HepG2 (cell line): ENCODE results near the gene PSENEN. TPM values are rescaled to one million over a fixed set of nuclear protein-coding genes. Genes with fewer than 3 reads are reported as not detected.

ENCODE experiments used
- AGO1 ChIP-seq: fragments of 200-400 bp; formaldehyde crosslinking; IDR thresholded peaks from 2 replicates; pipeline ENCODE4 v1.6.1; 2017; ENCODE audit warnings: mild to moderate bottlenecking, low read depth, low read length, moderate library complexity; ENCODE audit not compliant: poor library complexity, severe bottlenecking
- ELF3 ChIP-seq: IDR thresholded peaks from 2 replicates; pipeline ENCODE4 v1.6.1; 2016; ENCODE audit warnings: missing genetic modification reagents, missing compliant biosample characterization
- FOXK2 ChIP-seq: fragments of 450-650 bp; IDR thresholded peaks from 2 replicates; pipeline ENCODE4 v1.6.1; 2016
- HMG20B ChIP-seq: conservative IDR thresholded peaks from 2 replicates; pipeline ENCODE4 v1.6.1; 2016; ENCODE audit warnings: missing genetic modification reagents, missing compliant biosample characterization
- MXD4 ChIP-seq: IDR thresholded peaks from 2 replicates; pipeline ENCODE4 v1.6.1; 2016; ENCODE audit warnings: mild to moderate bottlenecking, missing biosample characterization, missing genetic modification reagents
- NCOA5 ChIP-seq: sonication (generic); formaldehyde crosslinking; IDR thresholded peaks from 2 replicates; pipeline ENCODE4 v1.4.0; 2020; ENCODE audit warnings: missing genetic modification reagents
- NFKB2 ChIP-seq: sonication (generic); formaldehyde crosslinking; IDR thresholded peaks from 2 replicates; pipeline ENCODE4 v1.4.0; 2020; ENCODE audit warnings: missing genetic modification reagents, borderline replicate concordance
- NKX3-1 ChIP-seq: sonication (generic); formaldehyde crosslinking; IDR thresholded peaks from 2 replicates; pipeline ENCODE4 v1.5.0; 2020; ENCODE audit warnings: missing genetic modification reagents
- RFX3 ChIP-seq: IDR thresholded peaks from 2 replicates; pipeline ENCODE4 v1.6.1; 2016; ENCODE audit warnings: missing biosample characterization, missing genetic modification reagents
- SNRNP70 ChIP-seq: fragments of 200-400 bp; formaldehyde crosslinking; IDR thresholded peaks from 2 replicates; pipeline ENCODE4 v1.6.1; 2017; ENCODE audit warnings: mild to moderate bottlenecking, low read depth, low read length, moderate library complexity
- SP5 ChIP-seq: IDR thresholded peaks from 2 replicates; pipeline ENCODE4 v1.6.1; 2016; ENCODE audit warnings: low read depth, borderline replicate concordance
- TAF1 ChIP-seq: sonication (generic); formaldehyde crosslinking; IDR thresholded peaks from 2 replicates; pipeline ENCODE4 v1.4.0; 2020; ENCODE audit warnings: missing genetic modification reagents
- THAP11 ChIP-seq: IDR thresholded peaks from 2 replicates; pipeline ENCODE4 v1.6.1; 2016; ENCODE audit warnings: missing biosample characterization, missing genetic modification reagents
- ZBTB49 ChIP-seq: sonication (generic); formaldehyde crosslinking; IDR thresholded peaks from 2 replicates; pipeline ENCODE4 v1.4.0; 2020; ENCODE audit warnings: missing genetic modification reagents, borderline replicate concordance
- ZFY ChIP-seq: sonication (generic); formaldehyde crosslinking; IDR thresholded peaks from 2 replicates; pipeline ENCODE4 v1.4.0; 2020; ENCODE audit warnings: missing genetic modification reagents
- ZNF3 ChIP-seq: IDR thresholded peaks from 2 replicates; pipeline ENCODE4 v1.7.0; 2017; ENCODE audit warnings: inconsistent platforms
- ZNF326 ChIP-seq: sonication (generic); formaldehyde crosslinking; IDR thresholded peaks from 2 replicates; pipeline ENCODE4 v1.4.0; 2020; ENCODE audit warnings: missing genetic modification reagents, borderline replicate concordance
- ZNF34 ChIP-seq: sonication (generic); formaldehyde crosslinking; IDR thresholded peaks from 2 replicates; pipeline ENCODE4 v1.4.0; 2020; ENCODE audit warnings: mild to moderate bottlenecking, missing genetic modification reagents, borderline replicate concordance
- ZNF44 ChIP-seq: sonication (generic); formaldehyde crosslinking; IDR thresholded peaks from 2 replicates; pipeline ENCODE4 v1.5.1; 2020; ENCODE audit warnings: mild to moderate bottlenecking, missing genetic modification reagents
- ZNF460 ChIP-seq: sonication (generic); formaldehyde crosslinking; IDR thresholded peaks from 2 replicates; pipeline ENCODE4 v1.5.1; 2020; ENCODE audit warnings: missing genetic modification reagents, mild to moderate bottlenecking, borderline replicate concordance
- ZNF550 ChIP-seq: sonication (generic); formaldehyde crosslinking; IDR thresholded peaks from 2 replicates; pipeline ENCODE4 v1.4.0; 2020; ENCODE audit warnings: mild to moderate bottlenecking, missing genetic modification reagents, borderline replicate concordance
- ZNF572 ChIP-seq: sonication (generic); formaldehyde crosslinking; IDR thresholded peaks from 2 replicates; pipeline ENCODE4 v1.5.1; 2020; ENCODE audit warnings: mild to moderate bottlenecking, missing genetic modification reagents
- ZNF766 ChIP-seq: sonication (generic); formaldehyde crosslinking; IDR thresholded peaks from 2 replicates; pipeline ENCODE4 v1.5.0; 2020; ENCODE audit warnings: missing genetic modification reagents, borderline replicate concordance
- ZNF776 ChIP-seq: sonication (generic); formaldehyde crosslinking; IDR thresholded peaks from 2 replicates; pipeline ENCODE4 v1.4.0; 2020; ENCODE audit warnings: mild to moderate bottlenecking, missing genetic modification reagents
- ZNF883 ChIP-seq: sonication (generic); formaldehyde crosslinking; IDR thresholded peaks from 2 replicates; pipeline ENCODE4 v1.5.1; 2020; ENCODE audit warnings: mild to moderate bottlenecking, missing genetic modification reagents; ENCODE audit errors: not compliant biosample characterization
- ZSCAN5A ChIP-seq: sonication (generic); formaldehyde crosslinking; IDR thresholded peaks from 2 replicates; pipeline ENCODE4 v1.8.0; 2022; ENCODE audit warnings: mild to moderate bottlenecking, missing genetic modification reagents, borderline replicate concordance
- polyA plus RNA-seq, 8 experiments: library from polyadenylated mRNA; depleted of rRNA in 3 of 8; stranded (reverse) in 7 of 8; unstranded in 1 of 8; fragments of >200 nt; fragmentation: Illumina TruSeq in 4 of 8; extraction: Trizol in 4 of 8; gene quantifications; 2 replicates each; pipeline versions ENCODE4 v1.2.1 to v1.2.3, GENCODE V29; 2011 to 2016; ENCODE audit warnings: low read depth in 4 of 8, missing spikeins in 1 of 8, mixed read lengths in 1 of 8; ENCODE audit not compliant: insufficient read depth in 1 of 8
- total RNA-seq, 5 experiments: library from RNA; depleted of rRNA; stranded (reverse); fragments of >200 nt; fragmentation: Illumina TruSeq; extraction: Trizol; gene quantifications; 2 replicates each; pipeline ENCODE4 v1.2.3, GENCODE V29; 2016; ENCODE audit warnings: low read depth in 1 of 5
- TF ChIP-seq, protein P1 (sequence below), 2 experiments: sonication (generic) in 1 of 2; formaldehyde crosslinking in 1 of 2; IDR thresholded peaks; 2 replicates each; pipeline versions ENCODE4 v1.5.1 to v1.6.1; 2011 to 2020; ENCODE audit warnings: borderline replicate concordance in 1 of 2, low read depth in 1 of 2, low read length in 1 of 2, mild to moderate bottlenecking in 1 of 2, missing genetic modification reagents in 1 of 2, moderate library complexity in 1 of 2

PSENEN gene
- total and polyA plus RNA-seq, 2 of the 13 experiments (the other 11 are each of a cell fraction or from before 2014, with no cell fraction given) = 16.9 to 34.2 TPM

GRCh38 chr19:35717665-35718344 is 27.6 kb upstream of the PSENEN start, which contains the start of gene KMT2B (continued):
- no peak for TF ChIP-seq ZBTB49 (CRISPR knock-in tag)
- 0 out of 2 replicates have a peak, but pooled peaks have one; percentile 5 for TF ChIP-seq TAF1 (CRISPR knock-in tag)
- TF ChIP-seq ZNF34 (CRISPR knock-in tag) = no peak
- TF ChIP-seq FOXK2 = no peak
- TF ChIP-seq NKX3-1 (CRISPR knock-in tag) = no peak
- no peak for TF ChIP-seq NFKB2
- no peak for TF ChIP-seq RFX3 (CRISPR knock-in tag)
- 0 out of 2 replicates have a peak, but pooled peaks have one; percentile 12 for TF ChIP-seq MXD4
- no peak for TF ChIP-seq SNRNP70
- no peak for TF ChIP-seq ZNF766 (CRISPR knock-in tag)
- peak; percentile 51; the same call in 1 of the 2 replicates for TF ChIP-seq ELF3 (CRISPR knock-in tag)
- no peak for TF ChIP-seq NCOA5
- TF ChIP-seq ZSCAN5A (CRISPR knock-in tag) = no peak
- TF ChIP-seq ZNF3 (CRISPR knock-in tag) = no peak
- peak; percentile 95 for TF ChIP-seq THAP11
- TF ChIP-seq ZNF550 = no peak
- TF ChIP-seq SP5 (CRISPR knock-in tag) = no peak
- TF ChIP-seq HMG20B (CRISPR knock-in tag) = no peak
- TF ChIP-seq ZNF776 (CRISPR knock-in tag) = no peak
- no peak for TF ChIP-seq ZNF44 (CRISPR knock-in tag)
- TF ChIP-seq ZNF326 = no peak
- TF ChIP-seq, protein P1, sequence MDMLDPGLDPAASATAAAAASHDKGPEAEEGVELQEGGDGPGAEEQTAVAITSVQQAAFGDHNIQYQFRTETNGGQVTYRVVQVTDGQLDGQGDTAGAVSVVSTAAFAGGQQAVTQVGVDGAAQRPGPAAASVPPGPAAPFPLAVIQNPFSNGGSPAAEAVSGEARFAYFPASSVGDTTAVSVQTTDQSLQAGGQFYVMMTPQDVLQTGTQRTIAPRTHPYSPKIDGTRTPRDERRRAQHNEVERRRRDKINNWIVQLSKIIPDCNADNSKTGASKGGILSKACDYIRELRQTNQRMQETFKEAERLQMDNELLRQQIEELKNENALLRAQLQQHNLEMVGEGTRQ (IDR thresholded peaks at IDR 0.05; ENCODE audit: low read depth, low read length) = no peak
- TF ChIP-seq, protein P1 (CRISPR knock-in tag; IDR thresholded peaks at IDR 0.05; ENCODE audit: borderline replicate concordance) = no peak
- no peak for TF ChIP-seq ZNF572 (CRISPR knock-in tag)
- peak; percentile 12 for TF ChIP-seq ZFY (CRISPR knock-in tag)
- no peak for TF ChIP-seq ZNF460
- no peak for TF ChIP-seq AGO1
- TF ChIP-seq ZNF883 (CRISPR knock-in tag) = no peak
